ENCODE results near the gene SLC7A5. TPM values are rescaled to one million over a fixed set of nuclear protein-coding genes. Genes with fewer than 3 reads are reported as not detected.
"Not testable (repeated sequence)": the region's sequence is repeated elsewhere in the genome, so short reads cannot be mapped to it uniquely, and the experiment has no call there.

Gene SLC7A5
- total RNA-seq, 1 donor from 2014 or later, result 41.6 TPM

- H3K36me3 Mint-ChIP-seq (ENCODE audit: low read depth), result no peaks in the 10 kb centered on the region
- H3K4me1 Mint-ChIP-seq, result peaks cover 12% of the 10 kb centered on the region
- H3K4me3 Mint-ChIP-seq, result no peak overlapping the region
- no peak for DNase-seq (ENCODE audit: low read depth, low spot score)
- no peaks in the 10 kb centered on the region for H3K27me3 Mint-ChIP-seq (ENCODE audit: low read depth)
- H3K27ac Mint-ChIP-seq (ENCODE audit: unreplicated experiment), result no peak overlapping the region
- H3K9me3 Mint-ChIP-seq, result no peaks in the 10 kb centered on the region
- TF ChIP-seq CTCF (conservative IDR thresholded peaks at IDR 0.05), result no peak
Measured at GRCh38 chr16:87792205-87792565, 77.1 kb downstream of the SLC7A5 start.

- no peaks in the 10 kb centered on the region for H3K9me3 Mint-ChIP-seq
- H3K27me3 Mint-ChIP-seq (ENCODE audit: low read depth), result no peaks in the 10 kb centered on the region
- peak overlapping the region; percentile 66 for H3K27ac Mint-ChIP-seq (ENCODE audit: unreplicated experiment)
- no peak for TF ChIP-seq CTCF (conservative IDR thresholded peaks at IDR 0.05)
- no peaks in the 10 kb centered on the region for H3K36me3 Mint-ChIP-seq (ENCODE audit: low read depth)
- peaks cover 12% of the 10 kb centered on the region for H3K4me1 Mint-ChIP-seq
- no peak overlapping the region for H3K4me3 Mint-ChIP-seq
- peak; percentile 14 for DNase-seq (ENCODE audit: low read depth, low spot score)
Measured at GRCh38 chr16:87791295-87792204, 77.8 kb downstream of the SLC7A5 start.

GRCh38 chr16:87790292-87791100, 78.8 kb downstream of the SLC7A5 start:
- no peak for TF ChIP-seq CTCF (conservative IDR thresholded peaks at IDR 0.05)
- peaks cover 12% of the 10 kb centered on the region for H3K4me1 Mint-ChIP-seq
- no peak overlapping the region for H3K27ac Mint-ChIP-seq (ENCODE audit: unreplicated experiment)
- DNase-seq (ENCODE audit: low read depth, low spot score), result no peak
- no peaks in the 10 kb centered on the region for H3K27me3 Mint-ChIP-seq (ENCODE audit: low read depth)
- no peaks in the 10 kb centered on the region for H3K9me3 Mint-ChIP-seq
- H3K36me3 Mint-ChIP-seq (ENCODE audit: low read depth), result no peaks in the 10 kb centered on the region
- H3K4me3 Mint-ChIP-seq, result no peak overlapping the region

- no peak for TF ChIP-seq CTCF (conservative IDR thresholded peaks at IDR 0.05)
- Mint-ChIP-seq H3K36me3 (ENCODE audit: low read depth) (no peaks in the 10 kb centered on the region), H3K9me3 (no peaks in the 10 kb centered on the region), H3K4me1 (peaks cover 12% of the 10 kb centered on the region), H3K27ac (ENCODE audit: unreplicated experiment) (no peak overlapping the region), H3K4me3 (no peak overlapping the region), H3K27me3 (ENCODE audit: low read depth) (no peaks in the 10 kb centered on the region)
- DNase-seq (ENCODE audit: low read depth, low spot score), result no peak
Measured at GRCh38 chr16:87789437-87790291, 79.6 kb downstream of the SLC7A5 start.

GRCh38 chr16:87788730-87789436, 80.4 kb downstream of the SLC7A5 start:
- not testable (repeated sequence) for H3K27ac Mint-ChIP-seq (ENCODE audit: unreplicated experiment); H3K4me3 Mint-ChIP-seq; H3K9me3 Mint-ChIP-seq; DNase-seq (ENCODE audit: low read depth, low spot score); H3K27me3 Mint-ChIP-seq (ENCODE audit: low read depth); H3K36me3 Mint-ChIP-seq (ENCODE audit: low read depth)
- H3K4me1 Mint-ChIP-seq, result peaks cover 12% of the 10 kb centered on the region

- H3K4me3 Mint-ChIP-seq, result not testable (repeated sequence)
- H3K4me1 Mint-ChIP-seq, result peaks cover 12% of the 10 kb centered on the region
Measured at GRCh38 chr16:87787451-87788091, 81.7 kb downstream of the SLC7A5 start.

More at GRCh38 chr16:87787451-87788091, 81.7 kb downstream of the SLC7A5 start:
- not testable (repeated sequence) for H3K36me3 Mint-ChIP-seq (ENCODE audit: low read depth); H3K27me3 Mint-ChIP-seq (ENCODE audit: low read depth); H3K27ac Mint-ChIP-seq (ENCODE audit: unreplicated experiment); H3K9me3 Mint-ChIP-seq; DNase-seq (ENCODE audit: low read depth, low spot score)
